OCI-LY1 (cell line): ENCODE results near the gene BRICD5.

Experiments
- EZH2 ChIP-seq: fragments of 200-600 bp; sonication (generic), shearing (Covaris generic); IDR thresholded peaks from 2 replicates; pipeline ENCODE4 v1.8.0; 2017; ENCODE audit warnings: borderline replicate concordance, mixed run types, mild to moderate bottlenecking, antibody characterized with exemption, low read length, moderate library complexity, mixed read lengths
- TF ChIP-seq, protein P1 (sequence below): fragments of 200-600 bp; sonication (generic), shearing (Covaris generic); IDR thresholded peaks from 2 replicates; pipeline ENCODE4 v1.5.1; 2017; ENCODE audit warnings: mild to moderate bottlenecking, antibody characterized with exemption, low read length, moderate library complexity, mixed read lengths

DNA sequence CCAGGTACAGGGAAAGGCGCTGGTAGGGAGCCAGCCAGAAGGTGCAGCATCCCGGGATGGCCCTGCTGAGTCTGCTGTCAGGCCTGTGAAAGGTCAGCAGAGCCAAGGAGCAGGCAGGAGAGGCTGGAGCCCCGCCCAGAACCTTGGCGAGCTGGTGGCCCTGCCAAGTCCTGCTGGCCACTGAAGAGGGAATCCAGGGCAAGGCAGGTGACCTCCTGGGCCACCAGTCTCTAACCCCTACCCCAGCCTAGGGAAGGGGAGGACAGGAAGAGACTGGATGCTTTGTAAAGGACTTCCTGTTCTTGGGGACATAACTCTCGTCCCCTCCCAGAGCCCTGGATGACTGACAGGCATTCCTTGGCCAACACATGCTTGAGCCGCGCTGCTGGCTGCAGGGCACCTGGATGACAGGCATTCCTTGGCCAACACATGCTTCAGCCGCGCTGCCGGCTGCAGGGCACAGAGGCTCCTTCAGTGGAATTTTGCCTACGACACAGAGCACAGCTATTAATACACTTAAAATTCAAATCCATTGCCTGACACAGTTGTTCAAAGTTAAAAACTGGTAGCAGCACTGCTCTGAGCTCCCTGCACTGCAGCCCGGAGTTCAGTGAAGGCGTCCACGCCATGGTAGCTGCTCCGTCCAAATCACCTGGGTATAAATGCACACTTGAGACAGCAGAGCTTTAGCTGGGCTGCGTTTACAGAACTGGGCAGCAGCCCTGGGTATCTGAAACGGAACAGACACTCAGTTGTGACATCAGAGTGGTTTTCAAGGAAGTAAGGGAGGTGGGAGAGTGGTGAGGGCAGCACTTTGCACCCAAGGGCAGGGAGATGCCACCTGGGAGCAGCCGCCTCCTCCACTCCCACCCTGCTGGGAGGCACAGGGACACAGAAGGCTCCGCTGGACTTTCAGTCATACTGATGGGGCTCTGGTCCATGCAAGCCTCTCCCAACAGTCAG is 2.0 kb upstream of the BRICD5 start:
- TF ChIP-seq, protein P1, sequence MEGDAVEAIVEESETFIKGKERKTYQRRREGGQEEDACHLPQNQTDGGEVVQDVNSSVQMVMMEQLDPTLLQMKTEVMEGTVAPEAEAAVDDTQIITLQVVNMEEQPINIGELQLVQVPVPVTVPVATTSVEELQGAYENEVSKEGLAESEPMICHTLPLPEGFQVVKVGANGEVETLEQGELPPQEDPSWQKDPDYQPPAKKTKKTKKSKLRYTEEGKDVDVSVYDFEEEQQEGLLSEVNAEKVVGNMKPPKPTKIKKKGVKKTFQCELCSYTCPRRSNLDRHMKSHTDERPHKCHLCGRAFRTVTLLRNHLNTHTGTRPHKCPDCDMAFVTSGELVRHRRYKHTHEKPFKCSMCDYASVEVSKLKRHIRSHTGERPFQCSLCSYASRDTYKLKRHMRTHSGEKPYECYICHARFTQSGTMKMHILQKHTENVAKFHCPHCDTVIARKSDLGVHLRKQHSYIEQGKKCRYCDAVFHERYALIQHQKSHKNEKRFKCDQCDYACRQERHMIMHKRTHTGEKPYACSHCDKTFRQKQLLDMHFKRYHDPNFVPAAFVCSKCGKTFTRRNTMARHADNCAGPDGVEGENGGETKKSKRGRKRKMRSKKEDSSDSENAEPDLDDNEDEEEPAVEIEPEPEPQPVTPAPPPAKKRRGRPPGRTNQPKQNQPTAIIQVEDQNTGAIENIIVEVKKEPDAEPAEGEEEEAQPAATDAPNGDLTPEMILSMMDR = no peak
- no peak for TF ChIP-seq EZH2
